ENCODE data around the gene UBE2O.

- no peak for TF ChIP-seq CTCF (IDR thresholded peaks at IDR 0.05)
- no peak for TF ChIP-seq ZBTB33 (IDR thresholded peaks at IDR 0.05; ENCODE audit: borderline replicate concordance, low read depth)
- TF ChIP-seq TEAD4 (IDR thresholded peaks at IDR 0.05; ENCODE audit: borderline replicate concordance, insufficient read depth), result no peak
- no peak for TF ChIP-seq CHD2 (IDR thresholded peaks at IDR 0.05; ENCODE audit: low read length, partially characterized antibody)
- no peak for TF ChIP-seq EP300 (IDR thresholded peaks at IDR 0.05; ENCODE audit: borderline replicate concordance in 1 of 2, low read depth in 1 of 2, low read length in 1 of 2)
- TF ChIP-seq RCOR1 (IDR thresholded peaks at IDR 0.05; ENCODE audit: low read length), result no peak
- no peak for TF ChIP-seq PBX3 (IDR thresholded peaks at IDR 0.05)
- no peak for TF ChIP-seq POLR2AphosphoS5 (IDR thresholded peaks at IDR 0.05; ENCODE audit: low read depth, low read length)
- no peak for TF ChIP-seq TCF12 (IDR thresholded peaks at IDR 0.05)
- TF ChIP-seq GATA2 (CRISPR knock-in tag; IDR thresholded peaks at IDR 0.05), result no peak
- no peak for TF ChIP-seq NFIC (IDR thresholded peaks at IDR 0.05; ENCODE audit: borderline replicate concordance)
- no peak for TF ChIP-seq SIN3A (IDR thresholded peaks at IDR 0.05; ENCODE audit: borderline replicate concordance, low read depth, low read length)
- no peak for TF ChIP-seq RAD21 (IDR thresholded peaks at IDR 0.05; ENCODE audit: low read length)
These were observed 1.4 kb downstream of the UBE2O start for GRCh38 chr17:76451506-76451905.

Data from SK-N-SH (cell line).